GM10847 (cell line): ENCODE data around the gene SUCLG2.

ENCODE experiments used
- POLR2A ChIP-seq: IDR thresholded peaks from 2 replicates; pipeline ENCODE4 v1.6.1; 2011; ENCODE audit not compliant: insufficient read length; ENCODE audit errors: extremely low read depth

SUCLG2 gene

GRCh38 chr3:67601919-67602608, 52.3 kb downstream of the SUCLG2 start:
- TF ChIP-seq POLR2A: no peak

DNA sequence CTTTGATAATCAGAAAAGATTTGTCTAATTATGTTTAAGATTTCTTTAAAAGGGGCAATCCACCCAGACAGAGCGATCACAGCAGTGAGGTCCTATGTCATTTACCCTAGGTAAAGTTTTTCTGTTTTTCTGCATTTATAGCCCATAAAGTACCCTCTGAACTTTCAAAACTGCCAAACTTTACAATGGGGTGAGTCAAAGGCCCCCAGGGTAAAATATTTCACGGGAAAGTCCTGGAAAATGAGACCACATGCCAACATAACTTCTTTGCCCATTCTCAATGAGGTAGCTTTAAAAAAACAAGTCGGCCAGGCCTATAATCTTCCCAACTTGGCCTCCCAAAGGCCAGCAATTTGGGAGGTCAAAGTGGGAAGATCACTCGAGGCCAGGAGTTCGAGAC, 53.0 kb downstream of the SUCLG2 start:
- TF ChIP-seq POLR2A: no peak

GRCh38 chr3:67599821-67600220, 54.6 kb downstream of the SUCLG2 start:
- no peak for TF ChIP-seq POLR2A

DNA sequence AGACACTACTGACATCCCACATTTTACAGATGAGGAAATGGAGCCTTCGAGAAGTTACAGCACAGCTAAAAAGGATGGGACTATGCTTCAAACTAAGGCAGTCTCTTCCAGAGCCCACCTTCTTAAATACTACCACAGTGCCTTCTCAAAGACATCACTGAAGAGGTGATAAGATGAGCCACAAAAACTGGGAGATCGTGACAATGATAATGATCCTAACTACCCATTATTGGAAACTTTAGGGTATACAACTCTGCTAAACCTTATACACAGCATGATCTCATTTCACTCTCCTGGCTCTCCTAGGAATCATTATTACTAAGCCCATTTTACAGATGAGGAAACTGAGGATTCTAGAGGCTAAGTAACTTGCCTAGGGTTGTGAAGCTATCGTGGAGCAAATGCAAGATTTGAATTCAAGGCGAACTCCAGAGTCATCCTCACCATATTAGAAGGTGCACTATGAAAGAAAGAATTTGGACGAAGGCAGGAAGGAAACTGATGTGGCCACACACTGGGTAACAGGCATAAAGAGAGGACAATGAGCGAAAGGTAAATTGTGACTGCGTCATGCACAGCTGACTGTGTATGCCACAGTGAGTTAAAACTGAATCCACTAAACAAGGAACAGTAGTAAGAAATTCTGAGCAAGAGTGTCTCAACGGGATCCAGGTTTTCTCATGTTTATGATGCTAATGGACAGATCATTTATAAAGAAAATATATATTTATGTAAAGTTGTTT, 55.4 kb downstream of the SUCLG2 start:
- no peak for TF ChIP-seq POLR2A

- TF ChIP-seq POLR2A: no peak
Measured at GRCh38 chr3:67595424-67595823, 59.0 kb downstream of the SUCLG2 start.

DNA sequence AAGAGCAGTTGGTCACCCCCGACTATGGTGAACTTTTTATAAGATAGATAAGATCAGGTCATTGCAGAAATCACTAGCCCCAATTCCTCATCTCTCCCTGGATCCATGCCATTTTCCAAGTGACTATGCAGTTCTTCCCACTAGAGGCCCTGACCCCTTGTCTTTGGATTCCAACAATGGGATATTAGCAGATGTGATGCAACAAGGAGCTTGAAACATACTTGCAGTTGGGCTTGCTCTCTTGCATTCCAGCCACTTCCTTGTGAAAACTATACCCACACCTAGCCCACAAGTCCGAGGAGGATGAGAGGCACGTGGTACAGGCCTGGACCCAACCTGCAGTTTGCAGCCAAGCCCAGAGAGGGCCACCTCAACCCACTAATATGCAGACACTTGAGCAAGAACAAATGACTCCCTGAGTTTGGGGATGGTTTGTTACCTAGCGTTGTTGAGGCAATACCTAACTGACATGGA, 60.6 kb downstream of the SUCLG2 start:
- no peak for TF ChIP-seq POLR2A

DNA sequence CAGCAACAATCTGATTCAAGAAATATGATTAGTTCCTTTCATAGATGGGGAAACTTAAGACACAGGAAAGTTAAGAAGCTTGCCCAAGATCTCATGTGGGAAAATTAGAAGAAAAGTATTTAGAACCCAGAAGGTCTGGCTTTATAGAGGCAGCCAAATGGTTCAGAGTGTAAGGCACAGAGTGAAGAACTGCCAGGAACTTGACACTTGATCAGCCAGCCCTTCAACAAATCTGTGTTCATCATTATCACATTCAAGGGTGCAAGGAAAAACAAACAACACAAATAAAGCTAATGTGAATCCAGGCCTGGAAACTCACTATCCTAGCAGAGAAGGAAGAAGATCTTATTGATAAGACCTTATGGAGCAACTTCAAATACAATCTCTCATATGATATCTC, 62.4 kb downstream of the SUCLG2 start:
- no peak for TF ChIP-seq POLR2A

DNA sequence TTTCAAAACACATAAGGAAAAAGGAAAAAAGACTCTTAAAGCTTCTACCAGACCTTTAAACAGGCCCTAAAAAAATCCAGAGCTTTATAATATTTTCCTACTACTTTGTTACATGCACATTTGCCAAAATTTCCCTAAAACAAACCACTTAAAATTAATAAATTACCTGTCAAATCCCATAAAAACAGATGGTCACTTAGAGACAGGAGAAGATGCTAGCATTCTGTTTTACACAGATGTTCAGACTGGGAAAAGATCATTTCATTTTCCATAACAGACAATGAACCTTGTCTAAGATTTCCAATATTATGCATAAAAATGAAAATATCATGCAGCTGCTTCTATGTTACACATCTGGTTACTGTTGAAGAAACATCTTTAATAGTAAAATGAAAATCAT, 66.6 kb downstream of the SUCLG2 start:
- no peak for TF ChIP-seq POLR2A

- TF ChIP-seq POLR2A: no peak
Measured at GRCh38 chr3:67587301-67587700, 67.1 kb downstream of the SUCLG2 start.

- TF ChIP-seq POLR2A: no peak
Measured at GRCh38 chr3:67580430-67581000, 73.9 kb downstream of the SUCLG2 start.

DNA sequence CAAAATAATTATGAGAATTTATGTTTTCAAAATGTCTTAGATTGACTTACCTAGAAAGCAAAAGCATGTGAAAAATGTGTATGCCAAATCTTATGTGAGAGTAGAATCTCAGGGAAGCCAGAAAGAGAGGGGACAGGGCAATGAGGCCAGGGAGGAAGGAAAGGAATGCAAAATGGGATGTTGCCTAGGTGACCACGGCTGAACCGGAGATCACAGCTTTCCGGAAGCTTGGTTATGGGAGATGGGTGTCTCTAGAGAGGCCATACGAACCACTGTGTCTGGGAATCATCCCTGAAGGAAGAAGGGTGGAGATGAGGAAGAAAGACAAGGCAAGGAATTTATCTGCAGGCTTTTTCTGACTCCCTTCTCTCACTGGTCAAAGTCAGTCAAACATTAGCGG, 76.0 kb downstream of the SUCLG2 start:
- TF ChIP-seq POLR2A: no peak

DNA sequence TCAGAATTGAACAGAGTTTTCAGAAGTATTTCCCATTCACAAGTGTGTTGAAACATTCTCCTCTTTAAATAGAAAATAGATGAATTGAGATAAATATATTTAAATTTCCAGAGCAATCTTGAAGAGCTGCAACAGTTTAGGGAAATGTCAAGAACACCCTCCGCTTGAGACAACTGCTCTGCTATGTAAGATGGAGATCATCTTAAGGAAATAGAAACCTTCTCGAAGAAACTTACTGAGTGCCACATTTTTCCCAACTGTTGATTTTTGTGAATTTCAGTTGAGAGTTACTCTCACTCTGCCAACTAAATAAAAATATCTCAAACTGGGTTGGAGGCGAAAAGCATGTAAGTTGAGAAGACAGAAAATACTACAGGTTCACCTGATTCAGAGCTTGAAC, 78.0 kb downstream of the SUCLG2 start:
- no peak for TF ChIP-seq POLR2A

DNA sequence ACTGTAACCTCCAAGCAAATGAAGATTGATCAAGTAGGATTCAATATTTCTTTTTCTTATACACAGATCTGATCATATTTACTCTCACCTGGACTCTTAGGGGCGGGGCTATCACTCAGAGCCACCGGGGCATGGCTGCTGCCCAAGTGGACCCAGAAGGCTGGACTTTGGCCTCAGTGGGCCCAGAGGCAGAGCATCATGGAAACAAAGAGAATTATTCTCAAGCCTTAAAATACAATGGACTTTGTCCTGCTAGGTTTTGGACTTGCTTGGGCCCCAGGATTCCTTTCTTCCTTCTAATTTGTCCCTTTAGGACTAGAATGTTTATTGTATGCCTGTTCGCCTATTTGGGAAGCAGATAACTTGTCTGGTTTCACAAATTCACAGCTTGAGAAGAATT, 85.1 kb downstream of the SUCLG2 start:
- no peak for TF ChIP-seq POLR2A

GRCh38 chr3:67567893-67568292, 86.5 kb downstream of the SUCLG2 start:
- TF ChIP-seq POLR2A: no peak

DNA sequence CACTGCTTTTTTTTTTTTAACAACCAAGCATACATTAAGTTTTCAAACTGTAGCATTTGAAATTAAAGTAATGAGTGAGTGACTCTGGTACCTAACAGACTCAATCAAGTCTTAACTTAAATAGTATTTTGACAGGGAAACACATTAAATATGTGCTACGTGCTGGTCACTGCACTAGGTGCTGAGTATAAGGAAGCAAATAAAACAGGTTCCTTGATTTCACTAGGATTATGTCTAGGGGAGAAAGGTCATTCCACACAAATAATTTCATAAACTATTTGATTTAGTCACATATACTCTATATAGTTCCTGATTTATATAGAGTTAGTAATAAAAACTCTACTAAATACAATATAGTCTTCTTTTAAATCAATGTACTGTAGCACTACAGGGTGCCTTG, 89.4 kb downstream of the SUCLG2 start:
- TF ChIP-seq POLR2A: no peak

GRCh38 chr3:67564008-67564407, 90.4 kb downstream of the SUCLG2 start:
- no peak for TF ChIP-seq POLR2A
